Measurements from ENCODE around the gene TSPAN17.

TSPAN17 gene

DNA sequence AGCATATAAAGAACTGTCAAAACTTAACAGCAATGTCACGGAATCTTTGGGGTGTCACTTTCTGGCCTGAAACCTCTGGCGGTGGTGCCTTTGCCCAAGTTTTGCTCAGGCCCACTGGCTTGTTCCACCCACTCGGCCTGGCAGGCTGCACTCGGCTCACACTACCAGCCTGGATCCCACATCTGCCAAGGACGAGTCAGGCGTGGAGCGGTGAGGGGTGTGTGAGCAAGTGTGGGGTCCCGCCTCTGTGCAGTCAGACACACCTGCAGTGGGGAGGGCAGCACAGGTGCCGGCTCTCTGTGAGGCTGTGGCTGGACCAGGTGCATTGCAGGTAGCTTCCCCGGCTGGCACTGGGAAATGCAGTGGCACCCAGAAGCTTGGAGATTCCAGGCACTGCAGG lies 40.0 kb downstream of the TSPAN17 start:
- no peak overlapping the region for H3K27ac ChIP-seq
- no peak for TF ChIP-seq ZFX (IDR thresholded peaks at IDR 0.05)
- TF ChIP-seq, protein P1, sequence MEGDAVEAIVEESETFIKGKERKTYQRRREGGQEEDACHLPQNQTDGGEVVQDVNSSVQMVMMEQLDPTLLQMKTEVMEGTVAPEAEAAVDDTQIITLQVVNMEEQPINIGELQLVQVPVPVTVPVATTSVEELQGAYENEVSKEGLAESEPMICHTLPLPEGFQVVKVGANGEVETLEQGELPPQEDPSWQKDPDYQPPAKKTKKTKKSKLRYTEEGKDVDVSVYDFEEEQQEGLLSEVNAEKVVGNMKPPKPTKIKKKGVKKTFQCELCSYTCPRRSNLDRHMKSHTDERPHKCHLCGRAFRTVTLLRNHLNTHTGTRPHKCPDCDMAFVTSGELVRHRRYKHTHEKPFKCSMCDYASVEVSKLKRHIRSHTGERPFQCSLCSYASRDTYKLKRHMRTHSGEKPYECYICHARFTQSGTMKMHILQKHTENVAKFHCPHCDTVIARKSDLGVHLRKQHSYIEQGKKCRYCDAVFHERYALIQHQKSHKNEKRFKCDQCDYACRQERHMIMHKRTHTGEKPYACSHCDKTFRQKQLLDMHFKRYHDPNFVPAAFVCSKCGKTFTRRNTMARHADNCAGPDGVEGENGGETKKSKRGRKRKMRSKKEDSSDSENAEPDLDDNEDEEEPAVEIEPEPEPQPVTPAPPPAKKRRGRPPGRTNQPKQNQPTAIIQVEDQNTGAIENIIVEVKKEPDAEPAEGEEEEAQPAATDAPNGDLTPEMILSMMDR (conservative IDR thresholded peaks at IDR 0.05): no peak

DNA sequence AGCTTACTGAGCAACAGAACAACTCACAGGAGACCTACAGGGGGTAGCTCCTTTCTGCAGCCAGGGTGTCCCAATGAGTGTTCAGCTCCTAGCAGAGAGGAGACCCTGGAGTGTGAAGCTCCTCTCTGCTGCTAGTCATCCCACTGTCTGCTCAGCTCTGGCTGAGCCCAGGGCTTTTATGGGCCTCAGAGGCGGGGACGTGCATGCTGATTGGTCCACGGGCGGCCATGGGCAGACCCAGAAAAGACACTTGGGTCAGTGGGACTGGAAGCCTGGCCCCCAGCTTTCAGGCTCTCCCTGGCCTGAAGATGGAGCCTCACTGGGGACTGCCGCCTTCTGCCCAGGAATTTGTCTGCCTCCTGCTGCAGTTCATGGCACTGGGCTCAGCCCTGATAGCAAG lies 40.6 kb downstream of the TSPAN17 start:
- no peak for TF ChIP-seq ZFX (IDR thresholded peaks at IDR 0.05)

DNA sequence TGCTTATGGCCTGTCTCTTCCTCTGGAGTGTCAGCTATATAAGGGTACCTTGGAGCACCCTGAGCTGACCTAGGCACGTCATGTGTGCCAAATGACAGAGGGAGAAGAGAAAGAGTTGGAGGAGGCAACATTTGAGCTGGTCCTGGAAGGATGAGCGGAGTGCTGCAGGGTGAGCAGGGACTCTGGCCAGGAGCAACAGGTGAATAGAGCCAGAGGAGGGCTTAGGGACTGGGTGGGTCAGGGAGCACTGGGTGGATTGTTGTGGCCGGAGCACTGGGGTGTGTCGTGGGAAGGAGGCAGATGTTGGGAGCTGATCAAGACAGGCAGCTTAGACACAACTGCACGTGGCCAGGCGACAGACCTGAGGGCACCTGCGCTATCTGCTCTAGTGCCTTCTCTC lies 43.6 kb downstream of the TSPAN17 start:
- TF ChIP-seq, protein P1 (conservative IDR thresholded peaks at IDR 0.05): no peak
- no peak for TF ChIP-seq ZFX (IDR thresholded peaks at IDR 0.05)
- no peak overlapping the region for H3K27ac ChIP-seq

More for the DNA sequence above, 40.6 kb downstream of the TSPAN17 start:
- no peak overlapping the region for H3K27ac ChIP-seq

DNA sequence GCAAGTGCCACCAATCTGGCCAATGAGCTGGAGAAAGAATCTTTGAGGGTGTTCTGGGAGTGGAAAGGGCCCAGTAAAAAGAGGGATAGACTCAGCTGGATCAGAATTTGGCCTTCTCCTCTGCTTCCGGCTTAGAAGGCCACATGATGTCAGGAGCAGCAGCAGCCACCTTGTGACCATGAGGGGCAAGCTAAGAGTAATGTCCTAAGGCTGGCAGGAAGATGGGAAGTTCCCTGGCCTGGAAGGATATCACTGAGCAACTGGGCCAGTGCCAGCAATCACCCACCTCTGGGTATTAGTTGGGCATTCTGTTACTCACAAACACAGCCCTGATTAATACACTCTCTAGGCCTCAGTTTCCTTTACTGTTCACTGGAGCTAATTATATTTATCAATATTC lies 44.2 kb downstream of the TSPAN17 start:
- TF ChIP-seq ZFX (IDR thresholded peaks at IDR 0.05): no peak
- TF ChIP-seq, protein P1 (conservative IDR thresholded peaks at IDR 0.05): no peak
- no peak overlapping the region for H3K27ac ChIP-seq

DNA sequence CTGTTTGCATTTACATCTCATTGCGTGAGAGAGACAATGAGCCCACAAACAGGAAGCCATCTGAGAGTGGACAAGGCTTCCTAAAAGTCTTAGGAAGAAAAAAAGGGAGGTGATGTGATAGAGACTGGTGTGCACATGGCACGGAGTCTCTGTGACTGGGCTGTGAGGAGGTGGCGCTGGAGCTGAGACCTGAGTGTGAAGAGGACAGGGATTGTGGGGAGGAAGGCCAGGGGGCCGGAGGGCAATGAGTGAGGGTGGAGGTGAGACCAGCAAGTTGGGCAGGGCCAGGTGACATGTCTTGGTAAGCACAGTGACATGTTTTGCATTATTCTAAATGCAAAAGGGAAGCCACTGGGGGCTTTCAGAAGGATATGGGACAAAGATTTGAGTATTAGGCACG lies 45.0 kb downstream of the TSPAN17 start:
- TF ChIP-seq, protein P1 (conservative IDR thresholded peaks at IDR 0.05): no peak
- no peak for TF ChIP-seq ZFX (IDR thresholded peaks at IDR 0.05)
- H3K27ac ChIP-seq: no peak overlapping the region

DNA sequence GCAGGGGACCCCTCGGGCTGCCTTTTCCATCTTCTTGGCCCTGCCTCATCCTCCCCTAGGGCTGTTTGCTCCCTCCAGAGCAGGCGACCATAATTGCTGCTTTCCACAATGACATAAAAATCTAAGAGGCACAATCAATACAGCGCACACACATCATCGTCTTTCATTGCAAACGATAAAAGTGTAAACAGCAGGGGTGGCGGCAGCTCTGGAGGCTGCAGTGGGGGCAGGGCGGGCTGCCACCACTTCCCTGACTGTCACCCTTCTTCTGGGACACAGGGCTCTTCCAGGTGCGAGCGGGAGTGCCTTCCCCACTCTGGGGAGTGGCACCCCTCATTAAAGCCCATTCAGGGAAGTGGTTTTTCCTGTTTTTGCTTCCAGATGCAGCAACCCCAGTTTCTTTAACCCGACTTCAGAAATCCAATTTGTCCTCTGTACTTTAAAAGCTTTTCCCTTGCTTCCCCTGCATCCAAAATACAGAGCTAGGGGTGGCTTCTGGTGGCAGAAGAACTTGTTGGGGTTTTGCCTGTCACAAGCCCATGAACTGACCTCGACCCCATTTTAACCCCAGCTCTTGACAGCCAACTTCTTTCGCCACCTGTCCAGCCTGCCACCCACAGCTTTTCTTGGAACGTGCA lies 45.7 kb downstream of the TSPAN17 start:
- TF ChIP-seq, protein P1 (conservative IDR thresholded peaks at IDR 0.05): no peak
- TF ChIP-seq ZFX (IDR thresholded peaks at IDR 0.05): no peak
- no peak overlapping the region for H3K27ac ChIP-seq

DNA sequence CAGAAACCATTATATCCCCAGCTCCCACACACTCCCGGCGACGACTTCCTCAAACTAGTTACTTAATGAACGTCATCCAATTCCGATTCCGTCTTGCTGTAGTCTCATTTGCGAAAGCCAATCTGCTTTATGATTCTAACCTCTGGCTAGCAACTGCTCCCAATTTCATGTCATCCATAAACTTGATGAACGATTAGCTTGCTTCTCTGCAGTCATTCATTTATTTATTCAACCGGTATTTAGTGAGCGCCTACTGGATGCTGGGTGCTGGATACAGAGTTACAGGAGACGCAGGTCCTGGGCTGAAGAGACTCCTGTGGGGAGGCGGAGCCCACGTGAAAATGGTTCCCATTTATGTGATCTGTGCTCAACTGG lies 46.2 kb downstream of the TSPAN17 start:
- H3K27ac ChIP-seq: no peak overlapping the region
- TF ChIP-seq, protein P1 (conservative IDR thresholded peaks at IDR 0.05): no peak
- TF ChIP-seq ZFX (IDR thresholded peaks at IDR 0.05): no peak

DNA sequence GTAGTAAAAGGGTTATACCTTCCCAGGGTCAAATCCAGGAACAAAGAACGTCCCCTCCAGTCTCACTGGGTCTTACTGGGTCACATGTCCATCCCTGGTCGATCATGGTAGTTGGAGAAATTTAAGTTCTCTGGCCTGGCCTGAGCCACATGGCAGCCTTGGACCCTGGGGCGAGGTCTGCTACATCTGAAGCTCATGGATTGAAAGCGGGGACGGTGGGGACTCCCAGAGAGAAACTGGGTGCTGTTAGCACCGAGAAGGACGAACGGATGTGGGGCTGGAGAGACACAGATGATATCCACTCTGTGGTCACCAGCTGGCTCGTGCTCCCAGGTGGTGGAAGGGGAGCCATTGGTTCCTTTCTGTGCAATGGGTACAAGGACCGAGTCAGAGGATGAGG lies 46.9 kb downstream of the TSPAN17 start:
- H3K27ac ChIP-seq: no peak overlapping the region
- TF ChIP-seq, protein P1 (conservative IDR thresholded peaks at IDR 0.05): no peak
- TF ChIP-seq ZFX (IDR thresholded peaks at IDR 0.05): no peak
